A549 (cell line): ENCODE results near the gene AHSP.

ENCODE experiments used
- CTCF ChIP-seq: fragments of >200 bp; sonication (Bioruptor Twin); formaldehyde crosslinking; IDR thresholded peaks from 3 replicates; pipeline ENCODE4 v1.5.1; 2016
- ELK1 ChIP-seq: fragments of 150-350 bp; IDR thresholded peaks from 2 replicates; pipeline ENCODE4 v1.6.1; 2014; ENCODE audit warnings: low read depth, mild to moderate bottlenecking, low read length
- MAZ ChIP-seq: fragments of 150-350 bp; IDR thresholded peaks from 2 replicates; pipeline ENCODE4 v1.6.1; 2014; ENCODE audit warnings: antibody characterized with exemption, low read depth, low read length, borderline replicate concordance
- POLR2A ChIP-seq: IDR thresholded peaks from 2 replicates; pipeline ENCODE4 v1.6.1; 2012; ENCODE audit warnings: mild to moderate bottlenecking, low read length
- REST ChIP-seq: fragments of 200-600 bp; sonication (generic); IDR thresholded peaks from 2 replicates; pipeline ENCODE4 v1.6.1; 2016; ENCODE audit warnings: antibody characterized with exemption, mild to moderate bottlenecking, moderate library complexity

- TF ChIP-seq ELK1 (no peak), CTCF (no peak), REST (no peak), MAZ (no peak), POLR2A (no peak)
Measured at GRCh38 chr16:31572821-31573220, 45.1 kb downstream of the AHSP start.
